ENCODE measurements around the gene FGF4.

- TF ChIP-seq, protein P1, sequence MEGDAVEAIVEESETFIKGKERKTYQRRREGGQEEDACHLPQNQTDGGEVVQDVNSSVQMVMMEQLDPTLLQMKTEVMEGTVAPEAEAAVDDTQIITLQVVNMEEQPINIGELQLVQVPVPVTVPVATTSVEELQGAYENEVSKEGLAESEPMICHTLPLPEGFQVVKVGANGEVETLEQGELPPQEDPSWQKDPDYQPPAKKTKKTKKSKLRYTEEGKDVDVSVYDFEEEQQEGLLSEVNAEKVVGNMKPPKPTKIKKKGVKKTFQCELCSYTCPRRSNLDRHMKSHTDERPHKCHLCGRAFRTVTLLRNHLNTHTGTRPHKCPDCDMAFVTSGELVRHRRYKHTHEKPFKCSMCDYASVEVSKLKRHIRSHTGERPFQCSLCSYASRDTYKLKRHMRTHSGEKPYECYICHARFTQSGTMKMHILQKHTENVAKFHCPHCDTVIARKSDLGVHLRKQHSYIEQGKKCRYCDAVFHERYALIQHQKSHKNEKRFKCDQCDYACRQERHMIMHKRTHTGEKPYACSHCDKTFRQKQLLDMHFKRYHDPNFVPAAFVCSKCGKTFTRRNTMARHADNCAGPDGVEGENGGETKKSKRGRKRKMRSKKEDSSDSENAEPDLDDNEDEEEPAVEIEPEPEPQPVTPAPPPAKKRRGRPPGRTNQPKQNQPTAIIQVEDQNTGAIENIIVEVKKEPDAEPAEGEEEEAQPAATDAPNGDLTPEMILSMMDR (conservative IDR thresholded peaks at IDR 0.05; ENCODE audit: low read length) = no peak
- TF ChIP-seq EZH2phosphoT487 (IDR thresholded peaks at IDR 0.05; ENCODE audit: borderline replicate concordance, low read depth, low read length) = no peak
These were observed 42.2 kb downstream of the FGF4 start for GRCh38 chr11:69732910-69733309.
